ENCODE results near the gene BLVRB.
"Not testable (repeated sequence)": the region's sequence is repeated elsewhere in the genome, so short reads cannot be mapped to it uniquely, and the experiment has no call there.

Gene BLVRB

DNA sequence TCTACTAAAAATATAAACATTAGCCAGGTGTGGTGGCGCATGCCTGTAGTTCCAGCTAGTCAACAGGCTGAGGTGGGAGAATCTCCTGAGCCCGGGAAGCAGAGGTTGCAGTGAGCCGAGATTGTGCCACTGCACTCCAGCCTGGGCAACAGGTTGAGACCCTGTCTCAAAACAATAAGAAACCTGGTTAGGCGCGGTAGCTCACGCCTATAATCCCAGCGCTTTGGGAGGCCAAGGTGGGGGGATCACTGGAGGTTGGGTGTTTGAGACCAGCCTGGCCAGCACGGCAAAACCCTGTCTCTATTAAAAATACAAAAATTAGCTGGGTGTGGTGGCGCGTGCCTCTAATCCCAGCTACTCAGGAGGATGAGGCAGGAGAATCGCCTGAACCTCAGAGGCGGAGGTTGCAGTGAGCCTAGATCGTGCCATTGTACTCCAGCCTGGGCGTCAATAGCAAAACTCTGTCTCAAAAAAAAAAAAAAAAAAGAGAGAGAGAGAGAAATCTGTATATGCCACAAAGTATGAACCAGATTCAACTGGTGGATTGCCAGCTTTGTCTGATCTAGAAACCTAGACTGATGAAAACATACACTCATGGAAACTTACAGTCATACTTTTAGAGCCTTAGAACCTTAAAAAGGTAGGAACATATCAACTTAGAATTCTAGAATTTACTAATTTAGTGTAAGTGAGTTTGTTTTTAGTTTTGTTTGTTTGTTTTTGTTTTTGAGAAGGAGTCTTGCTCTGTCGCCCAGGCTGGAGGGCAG, 10.5 kb upstream of the BLVRB start:
- DNase-seq = not testable (repeated sequence)

DNA sequence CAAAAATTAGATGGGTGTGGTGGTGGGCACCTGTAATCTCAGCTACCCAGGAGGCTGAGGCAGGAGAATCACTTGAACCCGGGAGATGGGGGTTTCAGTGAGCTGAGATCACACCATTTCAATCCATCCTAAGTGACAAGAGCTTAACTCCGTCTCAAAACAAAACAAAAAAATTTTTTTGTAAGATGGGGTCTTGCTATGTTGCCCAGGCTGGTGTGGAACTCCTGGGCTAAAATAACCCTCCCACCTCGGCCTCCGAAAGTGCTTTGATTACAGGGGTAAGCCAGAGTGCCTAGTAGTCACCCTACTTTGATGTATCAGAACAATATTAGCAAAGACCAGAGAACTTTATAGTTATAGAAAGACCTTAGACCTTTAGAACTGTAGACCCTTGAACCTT, 9.2 kb upstream of the BLVRB start:
- no peak for DNase-seq

DNA sequence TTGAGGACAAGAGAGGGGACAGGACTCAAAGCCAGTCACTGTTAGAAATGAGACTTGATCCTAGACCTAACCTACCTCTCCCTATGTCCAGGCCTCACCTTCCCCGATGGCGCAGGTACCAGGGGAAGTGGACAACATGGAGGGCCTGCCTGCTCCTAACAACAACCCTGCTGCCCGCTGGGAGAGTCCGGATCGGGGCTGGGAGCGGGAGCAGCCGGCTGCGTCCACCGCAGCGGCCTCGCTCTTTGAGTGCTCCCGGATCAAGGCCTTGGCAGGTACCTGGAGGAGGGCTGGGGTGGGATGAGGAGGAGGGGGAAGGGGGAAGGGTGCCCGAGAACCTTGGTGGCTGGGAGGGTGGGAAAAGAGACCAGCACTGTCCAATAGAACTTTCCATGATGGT, 7.0 kb upstream of the BLVRB start:
- DNase-seq = no peak

DNA sequence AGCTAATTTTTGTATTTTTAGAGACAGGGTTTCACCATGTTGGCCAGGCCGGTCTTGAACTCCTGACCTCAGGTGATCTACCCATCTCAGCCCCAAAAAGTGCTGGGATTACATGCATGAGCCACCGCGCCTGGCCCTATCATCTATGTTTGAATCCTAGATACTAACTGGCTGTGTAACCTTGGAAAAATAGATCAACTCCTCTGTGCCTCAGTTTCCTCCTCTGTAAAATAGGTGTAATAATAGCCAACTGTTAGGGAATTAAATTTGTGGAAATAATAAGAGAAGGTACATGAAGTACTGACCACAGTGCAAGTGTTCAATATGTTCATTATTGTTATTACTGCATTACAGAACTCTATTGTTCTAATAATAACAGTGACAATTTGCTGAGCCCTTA, 5.6 kb upstream of the BLVRB start:
- DNase-seq = no peak

DNA sequence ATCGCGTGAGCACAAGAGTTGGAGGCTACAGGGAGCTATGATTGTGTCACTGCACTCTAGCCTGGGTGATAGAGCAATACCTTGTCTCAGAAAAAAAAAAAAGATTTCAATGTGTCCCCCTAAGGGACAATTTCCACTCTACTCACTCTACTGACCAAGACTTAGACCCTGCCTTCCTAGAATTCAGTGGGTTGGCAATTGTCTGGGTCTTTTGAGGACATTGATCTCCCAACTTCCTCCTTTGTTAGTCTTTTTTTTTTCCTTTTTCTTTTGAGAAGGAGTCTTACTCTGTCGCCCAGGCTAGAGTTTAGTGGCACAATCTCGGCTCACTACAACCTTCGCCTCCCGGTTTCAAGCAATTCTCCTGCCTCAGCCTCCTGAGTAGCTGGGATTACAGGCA, 3.5 kb upstream of the BLVRB start:
- no peak for DNase-seq

DNA sequence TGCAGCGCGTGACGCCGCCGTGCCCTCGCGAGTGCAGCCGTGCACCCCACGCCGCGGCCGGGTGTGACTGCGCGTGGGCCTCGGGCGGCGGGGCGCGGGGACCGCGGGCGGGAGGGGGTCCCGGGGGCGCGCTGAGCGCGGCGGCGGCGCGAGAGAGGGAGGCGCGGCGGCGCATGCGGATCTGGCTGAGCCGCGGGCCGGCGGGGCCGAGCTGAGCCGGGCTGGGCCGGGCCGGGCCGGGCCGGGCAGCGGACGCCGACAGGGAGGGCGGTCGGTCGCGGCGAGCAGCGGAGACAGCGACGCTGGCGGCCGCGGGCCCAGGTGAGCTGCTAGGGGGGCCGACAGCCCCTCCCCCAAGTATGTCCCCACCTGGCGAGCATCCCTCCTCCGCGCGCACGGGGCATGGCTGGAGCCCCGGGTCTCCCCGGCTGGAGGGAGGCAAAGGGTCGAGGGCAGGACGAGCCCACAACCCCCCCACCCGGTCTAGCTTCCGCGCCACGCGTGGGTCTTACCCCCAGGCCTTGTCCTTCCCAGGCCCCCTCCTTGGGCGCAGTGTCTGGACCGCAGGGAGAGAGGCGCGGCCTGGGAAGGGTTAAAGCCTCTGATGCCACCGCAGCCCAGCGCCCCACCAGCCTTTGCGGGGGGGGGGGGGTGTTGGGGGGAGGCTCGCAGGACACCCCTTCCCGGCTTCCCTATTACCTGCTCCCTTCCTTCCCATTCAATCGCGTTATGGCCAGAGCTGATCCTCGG, 1.6 kb upstream of the BLVRB start, which contains the start of gene SPTBN4:
TSS of gene SPTBN4 (plus strand) at position 17 of the 750 bp plus-strand sequence. CDS start 5,621 bp downstream, outside the sequence.
- DNase-seq = no peak

DNA sequence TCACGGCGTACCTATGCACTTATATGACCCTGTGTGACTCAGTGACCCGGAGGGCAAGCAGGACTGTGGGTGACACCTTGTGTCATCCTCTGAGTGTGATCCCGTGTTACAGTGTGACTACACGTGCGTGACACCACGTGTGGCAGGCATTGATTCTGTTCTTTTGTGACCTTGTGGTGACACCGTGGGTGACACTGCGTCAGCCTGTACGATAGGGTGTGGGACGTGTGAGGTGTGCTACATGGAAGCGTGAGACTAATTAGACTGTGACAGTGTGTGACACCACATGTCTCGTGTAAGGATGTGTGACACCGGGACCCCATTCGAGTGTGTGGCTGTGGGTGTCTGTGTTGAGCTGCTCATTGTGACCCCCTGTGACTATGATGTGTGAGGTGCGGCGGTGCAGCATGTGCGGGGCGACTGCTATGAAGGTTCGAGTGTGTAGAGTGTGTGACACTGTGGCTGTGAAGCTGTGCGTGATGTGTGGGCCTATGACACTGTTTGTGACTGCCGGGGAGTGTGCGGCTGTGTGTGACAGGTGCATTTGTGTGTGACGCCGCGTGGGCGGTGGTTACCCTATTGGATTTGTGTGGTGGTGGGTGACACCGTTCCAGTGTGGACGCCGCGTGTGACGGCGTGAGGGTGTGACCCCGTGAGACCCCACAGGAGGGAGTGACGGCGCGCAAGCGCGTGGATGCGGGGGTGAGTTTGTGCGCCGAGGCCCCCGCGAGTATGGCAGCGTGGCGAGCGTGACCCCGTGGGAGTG, 857 bp upstream of the BLVRB start:
- DNase-seq = no peak

DNA sequence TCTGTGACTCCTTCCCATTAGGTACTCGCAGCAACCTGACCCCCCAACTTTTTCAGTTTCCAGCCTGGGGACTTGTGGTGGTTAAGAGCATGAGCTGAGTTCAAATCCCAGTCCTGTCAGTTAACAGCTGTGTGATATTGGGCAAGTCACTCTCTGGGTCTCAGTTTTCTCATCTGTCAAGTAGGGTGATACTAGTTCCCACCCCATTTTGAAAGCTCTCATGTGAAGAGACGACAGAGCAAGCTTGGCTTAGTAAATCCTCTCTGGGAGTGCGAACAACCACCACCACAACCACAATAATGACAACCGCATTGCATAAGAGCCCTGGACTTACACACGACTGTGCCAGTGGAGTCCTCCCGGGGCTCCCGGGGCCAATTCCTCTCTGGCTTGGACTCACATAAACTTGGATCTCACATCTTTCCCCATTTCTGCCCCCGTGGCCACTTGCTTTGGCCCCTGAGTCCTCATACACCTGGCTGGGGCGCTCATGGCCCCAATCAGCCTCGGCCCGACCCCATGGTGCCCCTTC, 454 bp downstream of the BLVRB start:
- peak; percentile 22 to 25 for DNase-seq

DNA sequence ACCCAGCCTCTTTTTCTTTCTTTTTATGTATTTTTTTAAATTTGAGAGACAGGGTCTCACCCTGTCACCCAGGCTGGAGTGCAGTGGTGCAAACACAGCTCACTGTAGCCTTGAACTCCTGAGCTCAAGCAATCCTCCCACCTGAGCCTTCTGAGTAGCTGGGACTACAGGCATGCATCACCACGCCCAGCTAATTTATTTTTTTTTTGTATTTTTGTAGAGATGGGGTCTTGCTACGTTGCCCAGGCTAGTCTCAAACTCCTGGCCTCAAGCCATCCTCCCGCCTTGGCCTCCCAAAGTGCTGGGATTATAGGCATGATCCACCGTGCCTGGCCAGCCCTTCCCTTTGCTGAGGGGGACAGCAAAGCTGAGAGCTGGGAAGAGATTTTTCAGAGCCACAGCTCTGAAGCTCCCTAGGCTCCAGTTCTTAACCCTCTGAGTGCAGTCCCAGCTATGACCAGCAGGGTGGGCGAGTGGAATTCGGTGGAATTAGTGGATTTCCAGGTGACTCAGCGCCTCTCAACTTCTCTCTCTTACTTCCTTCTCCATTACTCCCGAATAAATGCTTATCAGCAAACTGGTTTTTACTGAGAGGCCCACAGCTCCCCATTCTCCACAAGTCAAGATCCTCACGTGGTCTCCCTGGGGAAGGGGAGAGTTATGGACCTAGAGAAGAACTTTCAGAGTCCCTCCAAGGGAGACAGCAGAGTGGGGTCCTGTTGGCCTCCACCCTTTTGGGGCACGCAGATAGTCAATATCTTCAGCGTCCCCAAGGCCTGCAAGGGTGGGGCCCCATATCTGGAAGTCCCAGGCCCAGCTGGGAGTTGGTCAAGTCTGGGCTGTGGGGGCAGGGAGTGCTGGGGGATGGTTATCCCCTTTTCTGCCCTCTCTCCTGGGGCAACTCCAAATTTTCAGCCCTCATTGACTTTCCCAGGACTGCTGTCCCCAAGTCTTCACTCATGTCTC, 1.2 kb downstream of the BLVRB start:
- DNase-seq = peak; percentile 80 to 83

DNA sequence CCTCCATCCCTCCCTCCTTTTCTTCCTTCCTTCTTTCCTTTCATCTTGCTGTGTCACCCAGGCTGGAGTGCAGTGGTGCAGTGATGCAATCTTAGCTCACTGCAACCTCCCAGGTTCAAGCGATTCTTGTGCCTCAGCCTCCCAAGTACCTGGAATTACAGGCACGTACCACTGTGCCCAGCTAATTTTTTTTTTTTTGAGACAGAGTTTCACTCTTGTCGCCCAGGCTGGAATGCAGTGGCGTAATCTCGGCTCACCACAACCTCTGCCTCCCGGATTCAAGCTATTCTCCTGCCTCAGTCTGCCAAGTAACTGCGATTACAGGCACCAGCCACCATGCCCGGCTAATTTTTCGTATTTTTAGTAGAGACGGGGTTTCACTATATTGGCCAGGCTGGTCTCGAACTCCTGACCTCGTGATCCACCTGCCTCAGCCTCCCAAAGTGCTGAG, 1.9 kb downstream of the BLVRB start:
- not testable (repeated sequence) for DNase-seq

DNA sequence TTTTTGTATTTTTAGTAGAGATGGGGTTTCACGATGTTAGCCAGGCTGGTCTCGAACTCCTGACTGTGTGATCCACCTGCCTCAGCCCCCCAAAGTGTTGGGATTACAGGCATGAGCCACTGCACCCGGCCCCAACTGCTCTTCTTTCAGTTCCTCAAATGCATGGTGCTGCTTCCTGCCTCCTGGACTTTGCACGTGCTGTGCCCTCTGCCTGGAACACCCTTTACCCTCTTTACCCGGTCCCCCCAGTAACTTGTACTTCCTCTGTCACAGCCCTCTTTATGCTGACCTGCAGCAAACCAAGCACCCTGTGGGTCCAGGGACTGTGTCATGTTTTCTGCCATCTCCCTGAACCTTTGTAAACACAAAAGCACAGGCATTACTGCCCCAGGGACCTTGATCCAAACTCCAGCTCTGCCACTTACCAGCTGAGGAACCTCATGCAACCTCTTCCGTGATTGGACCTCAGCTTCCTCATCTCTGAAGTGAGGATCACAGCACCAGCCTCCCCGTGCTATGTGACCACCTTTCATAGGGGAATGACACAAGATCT, 3.8 kb downstream of the BLVRB start:
- no peak for DNase-seq

DNA sequence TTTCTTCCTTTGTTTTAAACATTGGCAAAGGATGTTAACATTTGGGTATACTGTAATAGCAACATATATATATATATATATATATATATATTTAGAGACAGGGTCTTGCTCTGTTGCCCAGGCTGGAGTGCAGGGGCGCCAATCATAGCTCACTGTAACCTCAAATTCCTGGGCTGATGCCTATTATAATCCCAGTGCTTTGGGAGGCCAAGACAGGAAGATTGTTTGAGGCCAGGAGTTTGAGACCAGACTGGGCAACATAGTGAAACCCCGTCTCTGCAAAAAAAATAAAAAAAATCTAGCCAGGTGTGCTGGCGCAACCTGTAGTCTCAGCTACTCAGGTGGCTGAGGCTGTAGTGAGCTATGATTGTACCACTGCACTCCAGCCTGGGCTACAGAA, 5.4 kb downstream of the BLVRB start:
- DNase-seq = no peak

DNA sequence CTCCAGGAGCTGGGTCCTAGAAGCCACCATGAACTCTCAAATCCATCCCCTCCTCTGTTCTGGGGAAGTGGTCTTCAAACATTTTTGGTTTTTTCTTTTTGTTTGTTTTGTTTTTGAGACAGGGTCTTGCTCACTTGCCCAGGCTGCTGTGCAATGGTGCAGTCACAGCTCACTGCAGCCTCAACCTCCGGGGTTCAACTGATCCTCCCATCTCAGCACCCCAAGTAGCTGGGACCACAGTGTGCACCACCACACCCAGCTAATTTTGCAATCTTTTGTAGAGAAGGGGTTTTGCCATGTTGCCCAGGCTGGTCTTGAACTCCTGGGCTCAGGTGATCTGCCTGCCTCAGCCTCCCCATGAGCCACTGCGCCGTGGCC, 7.0 kb downstream of the BLVRB start:
- no peak for DNase-seq

DNA sequence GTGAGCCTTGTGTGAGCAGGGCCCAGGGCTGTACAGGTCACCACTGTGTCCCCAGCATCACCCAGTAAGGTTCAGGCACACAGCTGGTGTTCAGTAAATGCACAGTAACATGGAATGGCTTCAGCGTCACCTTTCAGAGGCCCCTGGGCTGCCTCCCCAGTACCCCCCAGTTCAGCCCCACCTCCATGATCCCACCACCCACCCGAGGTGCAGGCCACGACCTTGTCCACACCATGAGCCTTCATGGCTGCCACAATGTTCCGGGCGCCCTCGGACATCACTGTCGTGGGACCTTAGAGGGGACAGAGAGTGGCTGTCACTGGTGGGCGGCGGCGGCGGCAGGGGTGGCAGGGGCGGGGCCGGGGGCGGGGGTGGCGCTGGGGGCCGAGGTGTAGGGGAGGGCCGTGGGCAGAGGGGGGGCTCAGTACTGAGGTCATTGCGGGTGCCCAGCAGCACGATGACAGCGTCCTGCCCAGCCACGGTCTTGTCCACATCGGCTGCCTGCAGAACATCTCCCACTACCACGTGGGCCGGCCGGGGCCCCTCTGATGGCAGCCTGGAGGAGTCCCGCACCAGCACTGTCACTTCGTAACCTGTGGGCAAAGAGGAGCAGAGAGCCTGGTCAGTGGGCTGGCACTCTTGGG, 7.5 kb downstream of the BLVRB start:
- DNase-seq = no peak

DNA sequence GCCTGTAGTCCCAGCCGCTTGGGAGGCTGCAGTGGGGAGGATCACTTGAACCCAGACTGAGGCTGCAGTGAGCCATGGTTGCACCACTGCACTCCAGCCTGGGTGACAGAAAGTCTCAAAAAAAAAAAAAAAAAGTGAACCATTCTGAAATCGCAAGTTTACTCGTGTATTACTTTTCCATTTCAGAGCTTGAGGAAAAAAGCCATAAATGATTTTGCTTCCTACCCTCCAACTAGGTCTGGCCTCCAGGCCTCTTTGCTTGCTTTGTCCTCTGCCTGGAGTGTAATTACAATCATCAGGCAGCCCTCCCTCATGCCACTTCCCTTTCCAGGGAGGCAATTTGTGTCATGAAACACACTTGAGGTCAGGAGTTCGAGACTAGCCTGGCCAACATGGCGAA, 8.5 kb downstream of the BLVRB start:
- no peak for DNase-seq

DNA sequence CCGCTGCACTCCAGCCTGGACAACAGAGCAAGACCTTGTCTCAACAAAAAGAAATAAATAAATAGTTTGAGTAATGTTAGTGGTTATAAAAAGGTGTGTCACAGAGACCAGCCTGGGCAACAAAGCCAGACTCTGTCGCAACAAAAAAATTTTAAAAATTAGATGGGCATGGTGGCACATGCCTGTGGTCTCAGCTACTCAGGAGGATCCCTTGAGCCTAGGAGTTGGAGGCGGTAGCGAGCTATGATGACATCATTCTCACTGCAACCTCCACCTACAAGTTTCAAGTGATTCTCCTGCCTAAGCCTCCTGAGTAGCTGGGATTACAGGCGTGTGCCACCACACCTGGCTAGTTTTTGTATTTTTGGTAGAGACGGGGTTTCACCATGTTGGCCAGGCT, 11.6 kb downstream of the BLVRB start:
- DNase-seq = not testable (repeated sequence)

DNA sequence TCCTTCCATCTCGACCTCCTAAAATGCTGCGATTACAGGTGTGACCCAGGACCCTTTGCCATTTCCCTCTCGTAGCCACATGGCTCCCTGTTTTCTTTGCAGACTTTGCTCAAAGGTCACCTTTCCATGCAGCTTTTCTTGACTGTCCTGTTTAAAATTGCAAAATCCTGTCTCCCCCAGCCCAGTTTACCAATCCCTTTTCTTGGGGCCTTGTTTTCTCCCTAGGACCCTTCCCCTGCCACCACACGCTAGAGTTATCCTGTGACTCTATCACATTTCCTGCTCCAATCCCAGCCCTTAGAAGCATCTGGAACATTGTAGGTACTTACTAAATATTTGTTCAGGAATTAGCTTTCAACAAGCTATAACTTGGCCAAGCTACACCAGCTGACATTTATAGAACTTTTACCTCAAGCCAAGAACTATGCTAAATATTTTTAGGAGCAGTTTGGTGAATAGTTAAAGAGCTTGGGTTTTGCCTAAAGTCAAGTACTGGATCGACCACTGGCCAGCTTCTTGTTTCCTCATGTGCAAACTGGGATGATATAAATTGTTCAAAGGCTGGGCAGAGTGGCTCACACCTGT, 12.3 kb downstream of the BLVRB start:
- no peak for DNase-seq

DNA sequence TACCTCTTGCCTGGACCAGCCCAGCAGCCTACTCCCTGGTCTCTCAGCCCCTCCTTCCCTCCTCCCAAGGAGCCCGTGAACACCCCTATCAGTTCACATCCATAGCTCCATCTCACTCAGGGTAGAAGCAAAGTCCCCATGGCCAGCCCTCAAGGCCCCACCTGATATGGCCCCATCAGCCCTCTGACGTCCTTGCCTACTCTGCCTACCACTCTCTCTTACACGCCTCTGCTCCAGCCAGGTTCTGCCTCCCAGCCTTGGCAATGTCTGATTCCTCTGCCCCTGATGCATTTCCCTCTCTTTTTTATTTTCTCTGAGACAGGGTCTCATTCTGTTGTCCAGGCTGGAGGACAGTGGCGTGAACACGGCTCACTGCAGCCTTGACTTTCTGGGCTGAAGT, 13.5 kb downstream of the BLVRB start:
- DNase-seq = no peak

DNA sequence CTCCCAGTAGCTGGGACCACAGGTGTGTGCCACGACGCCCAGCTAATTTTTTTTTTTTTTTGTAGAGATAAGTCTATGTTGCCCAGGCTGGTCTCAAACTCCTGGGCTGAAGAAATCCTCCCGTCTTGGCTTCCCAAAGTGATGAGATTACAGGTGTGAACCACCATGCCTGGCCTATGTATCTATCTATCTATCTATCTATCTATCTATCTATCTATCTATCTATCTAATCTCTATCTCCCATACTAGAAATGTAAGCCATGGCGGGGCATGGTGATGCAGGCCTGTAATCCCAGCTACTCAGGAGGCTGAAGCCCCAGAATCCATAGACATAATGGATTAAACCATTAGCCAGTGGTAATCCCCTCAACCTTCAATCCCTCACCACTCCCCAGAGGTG, 14.9 kb downstream of the BLVRB start:
- DNase-seq = no peak

DNA sequence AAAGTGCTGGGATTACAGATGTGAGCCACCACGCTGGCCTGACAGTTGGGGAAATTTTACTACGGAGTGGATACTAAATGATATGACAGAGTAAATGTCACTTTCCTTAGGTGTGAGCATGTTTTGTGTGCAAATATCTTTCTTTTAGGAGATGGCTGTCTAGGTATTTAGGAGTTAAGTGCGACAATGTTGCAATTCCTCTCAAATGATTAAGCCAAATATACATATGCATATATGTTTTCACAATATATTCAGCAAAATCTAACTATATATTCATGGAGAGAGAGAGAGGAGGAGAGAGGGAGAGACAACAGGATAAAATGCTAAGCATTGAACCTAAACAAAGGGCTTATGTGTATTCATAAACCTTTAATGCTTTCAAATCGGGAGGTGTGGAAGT, 16.0 kb downstream of the BLVRB start:
- no peak for DNase-seq

DNA sequence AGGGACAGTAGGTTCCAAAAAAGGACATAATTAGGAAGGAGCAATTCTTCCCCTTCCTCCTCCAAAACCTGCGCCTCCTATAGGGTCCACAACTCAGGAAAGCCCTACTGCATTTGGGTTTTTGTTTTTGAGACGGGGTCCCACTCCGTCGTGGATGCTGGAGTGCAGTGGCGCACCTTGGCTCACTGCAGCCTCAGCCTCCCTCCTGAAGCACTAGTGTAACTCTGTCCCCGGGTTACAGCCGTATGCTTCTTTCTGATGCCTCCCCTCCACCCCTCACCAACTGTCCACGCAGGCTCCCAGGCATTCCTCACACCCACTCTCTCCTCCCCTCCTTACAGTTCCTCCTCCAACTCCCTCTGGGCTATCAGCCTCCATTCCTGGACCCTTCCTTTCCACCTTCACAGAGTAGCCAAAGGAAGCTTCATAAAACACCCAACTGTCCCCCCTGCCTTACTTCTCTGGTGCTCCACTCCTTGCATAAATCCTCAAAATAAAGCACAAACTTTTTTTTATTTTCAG, 19.2 kb downstream of the BLVRB start:
- no peak for DNase-seq

Measured in NCI-H446 (cell line).